Smooth muscle cell (in vitro differentiated cells): Measurements from ENCODE around the gene NRDC. TPM values are rescaled to one million over a fixed set of nuclear protein-coding genes. Genes with fewer than 3 reads are reported as not detected.
A peak's percentile ranks its signal among the peaks of the same experiment; 100 is the strongest.
"Not testable (repeated sequence)": the region's sequence is repeated elsewhere in the genome, so short reads cannot be mapped to it uniquely, and the experiment has no call there.

Source experiments
- DNase-seq: peaks from one replicate; lab custom pipeline; 2025; ENCODE audit not compliant: unreplicated experiment; lab: John Stamatoyannopoulos, UW
- H2AFZ ChIP-seq: fragments of 200-600 bp; sonication (generic); 2 replicates; pipeline ENCODE4 v1.6.0; 2016; ENCODE audit warnings: antibody characterized with exemption, low read depth, mild to moderate bottlenecking
- H3F3A ChIP-seq: fragments of 200-600 bp; sonication (generic); 2 replicates; pipeline ENCODE4 v1.6.0; 2017; ENCODE audit warnings: antibody characterized with exemption, low read depth
- H3K27ac ChIP-seq: fragments of 200-600 bp; sonication (generic); 2 replicates; pipeline ENCODE4 v1.5.1; 2016; ENCODE audit warnings: low read depth, mild to moderate bottlenecking
- H3K27me3 ChIP-seq: fragments of 200-600 bp; sonication (generic); 2 replicates; pipeline ENCODE4 v1.6.1; 2016; ENCODE audit warnings: low read depth, mild to moderate bottlenecking
- H3K36me3 ChIP-seq: fragments of 200-600 bp; sonication (generic); 2 replicates; pipeline ENCODE4 v1.5.1; 2016; ENCODE audit warnings: low read depth
- H3K4me1 ChIP-seq: fragments of 200-600 bp; sonication (generic); 2 replicates; pipeline ENCODE4 v1.5.1; 2016; ENCODE audit warnings: low read depth
- H3K4me2 ChIP-seq: fragments of 200-600 bp; sonication (generic); 2 replicates; pipeline ENCODE4 v1.6.0; 2016; ENCODE audit warnings: mild to moderate bottlenecking
- H3K4me3 ChIP-seq: fragments of 200-600 bp; sonication (generic); 2 replicates; pipeline ENCODE4 v1.5.1; 2016; ENCODE audit warnings: mild to moderate bottlenecking
- H3K79me2 ChIP-seq: fragments of 200-600 bp; sonication (generic); 2 replicates; pipeline ENCODE4 v1.6.0; 2016; ENCODE audit warnings: low read depth, mild to moderate bottlenecking
- H3K9ac ChIP-seq: fragments of 200-600 bp; sonication (generic); 2 replicates; pipeline ENCODE4 v1.6.0; 2016; ENCODE audit warnings: low read depth
- H3K9me3 ChIP-seq: fragments of 200-600 bp; sonication (generic); replicated peaks from 2 replicates; pipeline ENCODE4 v1.5.1; 2016; ENCODE audit warnings: low read depth
- H4K20me1 ChIP-seq: fragments of 200-600 bp; sonication (generic); 2 replicates; pipeline ENCODE4 v1.6.0; 2016; ENCODE audit warnings: low read depth
- WGBS: methylation state at CpG from one replicate; pipeline ENCODE4 v1.1.7; 2016; ENCODE audit warnings: low lambda C conversion rate; 5-methylcytosine and 5-hydroxymethylcytosine counted together
- polyA plus RNA-seq: library from polyadenylated mRNA; unstranded; fragments of >200 nt; fragmentation: Nextera tagmentation; extraction: Ambion mirVana; gene quantifications from 2 replicates; pipeline ENCODE4 v1.2.1, GENCODE V29; 2016
- total RNA-seq: library from RNA; depleted of rRNA; stranded (reverse); fragments of >200 nt; gene quantifications from 2 replicates; pipeline ENCODE4 v1.2.3, GENCODE V29; 2014
- TF ChIP-seq, protein P1 (sequence below): fragments of 200-600 bp; sonication (generic); IDR thresholded peaks from 2 replicates; pipeline ENCODE4 v1.5.1; 2017; ENCODE audit warnings: borderline replicate concordance, mild to moderate bottlenecking, antibody characterized with exemption; ENCODE audit not compliant: insufficient read depth, poor library complexity, severe bottlenecking

The NRDC gene
- total and polyA plus RNA-seq, 2 experiments from 2014 or later = 81.5 to 96.1 TPM

DNA sequence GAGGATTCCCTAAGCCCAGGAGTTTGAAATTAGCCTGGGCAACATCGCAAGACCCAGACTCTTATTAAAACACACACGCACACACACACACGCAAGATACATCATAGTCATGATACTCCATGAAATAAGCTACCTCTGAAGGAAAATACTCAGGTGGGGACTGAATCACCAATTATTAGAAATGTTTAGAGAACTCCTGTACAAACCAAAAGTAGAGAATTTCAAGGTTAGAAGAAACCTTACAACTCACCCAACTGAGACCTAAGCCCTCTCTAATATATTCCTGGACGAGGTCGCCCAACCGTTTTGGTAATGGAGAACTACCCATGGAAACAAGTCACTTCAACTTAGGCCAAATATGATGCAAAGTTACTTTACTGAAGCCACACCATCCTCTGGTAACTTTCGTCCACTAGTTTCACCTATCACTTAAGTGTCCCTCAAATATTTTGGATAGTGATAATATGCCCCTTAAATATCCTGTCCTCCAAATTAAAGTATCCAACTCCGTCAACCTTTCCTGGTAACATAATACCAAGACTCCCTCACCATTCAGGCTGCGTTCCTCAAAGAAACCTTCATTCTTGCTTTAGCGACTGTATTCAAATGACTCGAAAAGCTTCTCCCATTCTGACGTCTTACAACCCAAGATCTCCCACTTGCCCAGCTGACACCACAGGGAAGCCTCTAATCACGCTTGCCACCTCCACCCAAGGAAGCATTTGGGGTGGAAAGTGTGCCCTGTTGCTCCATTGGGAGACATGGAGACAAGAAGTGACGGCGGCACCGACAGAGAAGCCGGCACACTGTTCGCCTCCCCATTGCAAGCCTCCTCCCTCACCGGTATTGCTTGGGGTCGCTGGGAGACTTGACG is 856 bp downstream of the NRDC start:
- peak overlapping the region; percentile 93 for H3K27ac ChIP-seq
- 10% methylated on average over 21 of the region's 21 CpGs for WGBS
- peak overlapping the region; percentile 98 for H3K9ac ChIP-seq
- H3K36me3 ChIP-seq = no peaks in the 10 kb centered on the region
- H3K9me3 ChIP-seq = no peaks in the 10 kb centered on the region
- peaks cover 8% of the 10 kb centered on the region for H3K27me3 ChIP-seq
- H3F3A ChIP-seq = peaks cover 11% of the 10 kb centered on the region
- peak overlapping the region; percentile 98 for H3K4me2 ChIP-seq
- H4K20me1 ChIP-seq = peaks cover 43% of the 10 kb centered on the region
- peak overlapping the region; percentile 73 for H2AFZ ChIP-seq
- peak; percentile 28 for DNase-seq
- H3K79me2 ChIP-seq = peaks cover 56% of the 10 kb centered on the region
- H3K4me1 ChIP-seq = peaks cover 32% of the 10 kb centered on the region
- TF ChIP-seq, protein P1, sequence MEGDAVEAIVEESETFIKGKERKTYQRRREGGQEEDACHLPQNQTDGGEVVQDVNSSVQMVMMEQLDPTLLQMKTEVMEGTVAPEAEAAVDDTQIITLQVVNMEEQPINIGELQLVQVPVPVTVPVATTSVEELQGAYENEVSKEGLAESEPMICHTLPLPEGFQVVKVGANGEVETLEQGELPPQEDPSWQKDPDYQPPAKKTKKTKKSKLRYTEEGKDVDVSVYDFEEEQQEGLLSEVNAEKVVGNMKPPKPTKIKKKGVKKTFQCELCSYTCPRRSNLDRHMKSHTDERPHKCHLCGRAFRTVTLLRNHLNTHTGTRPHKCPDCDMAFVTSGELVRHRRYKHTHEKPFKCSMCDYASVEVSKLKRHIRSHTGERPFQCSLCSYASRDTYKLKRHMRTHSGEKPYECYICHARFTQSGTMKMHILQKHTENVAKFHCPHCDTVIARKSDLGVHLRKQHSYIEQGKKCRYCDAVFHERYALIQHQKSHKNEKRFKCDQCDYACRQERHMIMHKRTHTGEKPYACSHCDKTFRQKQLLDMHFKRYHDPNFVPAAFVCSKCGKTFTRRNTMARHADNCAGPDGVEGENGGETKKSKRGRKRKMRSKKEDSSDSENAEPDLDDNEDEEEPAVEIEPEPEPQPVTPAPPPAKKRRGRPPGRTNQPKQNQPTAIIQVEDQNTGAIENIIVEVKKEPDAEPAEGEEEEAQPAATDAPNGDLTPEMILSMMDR = no peak
- H3K4me3 ChIP-seq = peak overlapping the region; percentile 97

DNA sequence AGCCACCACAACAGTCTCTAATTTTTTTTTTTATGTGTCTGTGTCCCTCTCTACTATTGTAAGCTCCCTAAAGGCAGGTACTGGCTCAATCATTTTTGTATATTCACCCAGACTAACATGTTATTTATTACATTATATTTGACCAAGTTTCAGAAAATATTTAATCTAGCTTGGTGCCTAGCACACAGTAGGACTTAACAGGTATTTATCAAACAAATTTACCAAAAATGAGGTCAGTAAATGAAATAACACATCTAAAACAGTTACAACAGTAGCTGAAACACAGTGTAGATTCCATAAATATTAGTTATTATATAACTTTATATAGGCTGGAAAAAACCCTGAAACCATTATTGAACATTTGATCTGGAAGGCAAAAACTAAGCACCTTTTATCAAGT is 2.7 kb downstream of the NRDC start:
- TF ChIP-seq, protein P1 = no peak
- peaks cover 11% of the 10 kb centered on the region for H3F3A ChIP-seq
- H3K27ac ChIP-seq = no peak overlapping the region
- DNase-seq = no peak
- peaks cover 61% of the 10 kb centered on the region for H4K20me1 ChIP-seq
- H3K9ac ChIP-seq = no peak overlapping the region
- H3K9me3 ChIP-seq = no peaks in the 10 kb centered on the region
- no peaks in the 10 kb centered on the region for H3K36me3 ChIP-seq
- H3K4me3 ChIP-seq = peak overlapping the region; percentile 97
- peak overlapping the region; percentile 98 for H3K4me2 ChIP-seq
- peaks cover 75% of the 10 kb centered on the region for H3K79me2 ChIP-seq
- no peaks in the 10 kb centered on the region for H3K27me3 ChIP-seq
- H3K4me1 ChIP-seq = peaks cover 32% of the 10 kb centered on the region
- no peak overlapping the region for H2AFZ ChIP-seq

DNA sequence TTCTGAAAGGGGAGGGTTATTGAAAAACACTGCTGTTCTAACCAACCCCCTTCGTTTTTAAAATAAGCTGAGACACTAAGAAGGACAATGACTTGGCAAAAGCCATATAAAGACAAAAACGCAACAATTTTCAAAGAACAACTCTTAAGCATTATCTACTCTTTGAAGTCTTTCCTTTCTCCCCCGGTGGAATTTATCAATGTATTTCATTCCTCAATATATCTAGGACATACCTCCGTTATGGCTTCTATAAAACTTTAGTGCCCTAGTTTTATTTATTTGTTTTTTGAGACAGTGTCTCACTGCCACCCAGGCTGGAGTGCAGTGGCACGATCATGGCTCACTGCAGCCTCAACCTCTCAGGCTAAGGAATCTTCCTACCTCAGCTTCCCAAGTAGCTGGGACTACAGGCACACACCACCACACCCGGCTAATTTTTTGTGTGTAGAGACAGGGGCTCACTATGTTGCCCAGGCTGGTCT is 3.2 kb downstream of the NRDC start:
- no peak overlapping the region for H3K4me3 ChIP-seq
- WGBS = 87% methylated on average over 6 of the region's 6 CpGs

DNA sequence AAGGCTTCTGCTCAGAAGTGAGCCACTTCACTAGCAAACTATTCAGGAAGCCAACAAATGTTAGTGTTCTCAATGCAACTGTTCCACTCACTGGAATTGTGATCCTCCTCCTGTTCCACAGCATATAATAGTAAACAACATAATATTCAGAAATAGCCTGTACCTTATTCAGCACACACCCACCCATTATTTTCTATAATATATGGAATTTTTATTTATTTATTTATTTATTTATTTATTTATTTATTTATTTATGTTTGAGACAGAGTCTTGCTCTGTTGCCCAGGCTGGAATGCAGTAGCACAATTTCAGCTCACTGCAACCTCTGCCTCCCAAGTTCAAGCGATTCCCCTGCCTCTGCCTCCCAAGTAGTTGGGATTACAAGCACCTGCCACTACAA is 5.3 kb downstream of the NRDC start:
- H3F3A ChIP-seq = peaks cover 11% of the 10 kb centered on the region
- H3K27me3 ChIP-seq, H3K9me3 ChIP-seq, H3K4me2 ChIP-seq, H3K36me3 ChIP-seq, H3K27ac ChIP-seq, H3K4me3 ChIP-seq, H3K9ac ChIP-seq, DNase-seq, H2AFZ ChIP-seq: not testable (repeated sequence)
- peaks cover 100% of the 10 kb centered on the region for H3K79me2 ChIP-seq
- WGBS = 95% methylated on average over 1 of the region's 1 CpG
- H3K4me1 ChIP-seq = peaks cover 27% of the 10 kb centered on the region
- H4K20me1 ChIP-seq = peaks cover 86% of the 10 kb centered on the region

More for the DNA sequence above, 3.2 kb downstream of the NRDC start:
- no peak for DNase-seq
- Histone ChIP-seq H3K36me3 (no peaks in the 10 kb centered on the region), H3K27me3 (no peaks in the 10 kb centered on the region), H3K9me3 (no peaks in the 10 kb centered on the region), H3K4me1 (peaks cover 32% of the 10 kb centered on the region), H3K27ac (no peak overlapping the region), H3K79me2 (peaks cover 80% of the 10 kb centered on the region), H3F3A (peaks cover 11% of the 10 kb centered on the region), H2AFZ (no peak overlapping the region), H3K9ac (no peak overlapping the region), H4K20me1 (peaks cover 65% of the 10 kb centered on the region), H3K4me2 (peak overlapping the region; percentile 98)
- TF ChIP-seq, protein P1 = no peak
